Erythroblast (primary cell): ENCODE data around the gene SMO.

ENCODE experiments used
- GATA1 ChIP-seq: IDR thresholded peaks from 2 replicates; pipeline ENCODE4 v1.6.1; 2011; ENCODE audit warnings: low read depth, mild to moderate bottlenecking, control low read depth, low read length, moderate library complexity
- POLR2A ChIP-seq: IDR thresholded peaks from 2 replicates; pipeline ENCODE4 v1.6.1; 2011; ENCODE audit warnings: mild to moderate bottlenecking, low read length

GRCh38 chr7:129150199-129150996 is 38.0 kb upstream of the SMO start:
- TF ChIP-seq POLR2A (no peak), GATA1 (no peak)
